NCI-H748 treated with DMSO at 0.1 percent for 48 hours (cell line): Measurements from ENCODE around the gene PHLDB3.
A peak's percentile ranks its signal among the peaks of the same experiment; 100 is the strongest.
"Not testable (repeated sequence)": the region's sequence is repeated elsewhere in the genome, so short reads cannot be mapped to it uniquely, and the experiment has no call there.

ENCODE experiments used
- DNase-seq: peaks from one replicate; lab custom pipeline; 2025; lab: John Stamatoyannopoulos, UW

The PHLDB3 gene

DNA sequence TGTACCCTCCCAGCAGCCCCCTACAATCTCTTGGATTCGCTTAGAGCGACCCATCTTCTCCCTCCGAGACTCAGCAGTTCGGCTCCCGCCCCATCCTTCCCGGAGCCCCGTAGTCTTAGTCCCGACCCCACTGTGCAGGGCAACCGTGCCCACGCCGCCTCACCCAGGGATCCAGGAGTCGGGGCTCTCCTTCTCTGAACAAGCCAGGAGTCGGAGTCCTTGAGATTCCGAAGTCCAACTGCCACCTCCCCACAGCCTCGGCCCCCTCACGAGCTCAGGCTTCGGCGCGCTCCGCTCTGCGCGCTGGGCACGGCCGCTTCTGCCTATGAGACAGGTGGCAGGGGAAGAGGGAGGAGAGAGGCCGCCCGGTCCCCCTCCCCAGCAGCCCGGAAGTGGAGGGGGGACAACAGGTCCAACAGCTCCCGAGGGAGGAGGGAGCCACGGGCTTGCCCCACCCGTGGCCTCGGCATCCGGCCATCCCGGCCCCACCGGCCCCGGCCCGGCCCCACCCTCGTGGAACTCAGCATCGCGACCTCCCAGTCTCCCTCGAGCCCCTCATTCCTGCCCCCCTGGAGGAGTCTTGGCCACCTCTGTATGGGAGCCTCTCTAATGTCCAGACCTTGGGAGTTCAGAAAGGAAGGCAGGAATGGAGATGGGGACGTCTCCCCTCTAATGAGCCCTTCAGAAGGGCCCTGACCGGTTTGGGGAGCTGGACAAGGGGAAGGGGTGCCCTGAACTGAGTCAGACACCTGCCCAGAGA is at the start of gene PHLDB3:
PHLDB3 (minus strand) TSS at position 321 of the 760 bp plus-strand sequence. CDS start 628 bp downstream, outside the sequence.
- DNase-seq: peak; percentile 49

DNA sequence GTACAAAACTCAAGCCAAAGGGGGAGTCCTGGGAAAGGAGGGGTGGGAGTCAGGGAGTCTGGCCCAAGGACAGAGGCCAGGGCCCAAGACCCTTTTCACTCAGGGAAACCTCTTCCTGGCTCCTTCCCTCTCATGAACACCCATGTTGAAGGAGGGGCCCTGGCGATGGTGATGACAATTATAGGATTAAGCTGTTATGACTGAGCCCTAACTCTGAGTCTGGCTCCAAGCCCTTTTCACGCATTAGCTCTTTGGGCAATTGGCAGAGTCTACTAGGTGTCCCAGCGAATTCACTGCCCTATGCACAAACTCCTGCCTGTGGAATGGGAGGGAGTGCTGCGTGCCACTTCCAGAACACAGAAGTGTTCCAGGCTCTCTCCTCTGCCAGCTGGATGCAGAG is 49.1 kb upstream of the PHLDB3 start:
- DNase-seq: no peak

DNA sequence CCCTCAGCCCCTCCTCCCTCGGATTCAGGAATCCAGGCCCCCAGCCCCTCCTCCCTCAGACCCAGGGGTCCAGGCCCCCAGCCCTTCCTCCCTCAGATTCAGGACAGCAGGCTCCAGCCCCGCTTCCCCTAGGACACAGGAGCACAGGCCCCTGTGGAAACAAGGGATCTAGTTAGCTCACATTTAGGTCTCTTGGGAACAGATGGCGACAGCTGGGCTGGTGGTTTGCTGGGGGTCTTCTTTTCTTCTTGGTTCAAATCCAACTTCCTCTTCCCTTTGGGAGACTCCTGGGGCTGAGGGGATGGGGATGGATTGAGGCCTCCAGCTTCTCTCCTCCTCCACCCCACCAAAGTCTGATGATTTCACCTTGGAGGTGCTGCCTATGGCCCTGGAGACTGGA is 48.1 kb upstream of the PHLDB3 start:
- no peak for DNase-seq

DNA sequence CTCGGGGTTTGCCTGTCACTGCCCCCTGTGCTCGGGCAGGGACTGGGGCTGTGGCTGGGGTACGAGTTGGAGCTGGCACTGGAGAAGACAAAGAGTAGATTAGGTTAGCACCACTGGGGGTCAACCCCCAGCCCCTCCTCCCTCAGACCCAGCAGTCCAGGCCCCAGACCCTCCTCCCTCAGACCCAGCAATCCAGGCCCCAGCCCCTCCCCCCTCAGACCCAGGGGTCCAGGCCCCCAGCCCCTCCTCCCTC is 47.6 kb upstream of the PHLDB3 start:
- DNase-seq: no peak

DNA sequence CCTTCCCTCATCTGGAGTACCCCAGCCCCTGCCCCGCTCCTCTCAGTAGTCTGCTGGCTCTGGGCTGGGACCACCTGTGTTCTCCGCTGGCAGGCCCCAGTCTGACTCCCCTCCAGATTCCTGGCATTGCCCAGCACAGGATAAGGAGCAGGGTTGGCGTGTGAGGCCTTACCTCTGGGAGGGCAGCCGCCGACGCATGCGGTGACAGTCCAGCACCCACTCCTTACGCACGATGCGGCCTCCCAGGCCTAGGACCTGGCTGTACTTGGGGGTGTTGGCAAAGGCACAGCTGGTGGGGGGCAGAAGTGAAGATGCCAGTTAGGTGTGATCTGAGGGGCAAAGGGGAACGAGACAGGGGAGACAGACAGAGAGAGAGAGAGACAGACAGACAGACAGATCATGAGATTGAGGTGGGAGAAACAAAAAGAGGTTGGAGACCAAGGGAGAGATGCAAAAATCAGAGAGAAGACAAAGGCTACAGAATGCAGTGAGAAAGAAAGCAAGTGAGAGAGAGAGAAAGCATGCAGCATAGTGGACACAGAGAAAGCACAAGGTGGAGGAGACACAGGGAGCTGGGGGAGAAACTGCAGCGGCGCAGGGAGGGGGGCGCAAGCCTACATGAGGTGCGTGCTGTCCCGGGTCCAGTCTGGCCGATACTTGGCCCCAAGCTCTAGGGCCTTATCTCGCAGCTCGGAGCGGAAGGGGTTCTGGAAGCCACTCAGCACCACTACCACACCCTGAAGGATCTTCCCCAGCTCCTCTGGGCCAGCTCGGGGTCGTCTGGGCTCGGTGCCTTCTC is 47.1 kb upstream of the PHLDB3 start:
- DNase-seq: no peak

DNA sequence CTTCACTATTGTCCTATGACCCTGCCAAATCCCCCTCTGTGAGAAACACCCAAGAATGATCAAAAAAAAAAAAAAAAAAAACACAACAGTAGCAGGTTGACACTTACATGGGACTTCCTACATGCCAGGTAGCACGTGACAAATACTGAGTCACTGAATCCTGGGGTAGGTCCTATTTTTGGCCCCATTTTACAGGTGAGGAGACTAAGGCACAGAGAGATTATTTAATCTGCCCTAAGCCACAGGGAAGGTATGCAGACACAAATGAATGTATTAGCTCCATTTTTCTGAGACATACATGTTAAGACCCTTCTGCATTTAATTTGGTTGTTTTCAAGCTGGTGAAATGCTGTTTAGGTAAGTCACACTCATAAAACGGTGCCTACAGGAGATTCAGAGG is 44.2 kb upstream of the PHLDB3 start:
- no peak for DNase-seq

DNA sequence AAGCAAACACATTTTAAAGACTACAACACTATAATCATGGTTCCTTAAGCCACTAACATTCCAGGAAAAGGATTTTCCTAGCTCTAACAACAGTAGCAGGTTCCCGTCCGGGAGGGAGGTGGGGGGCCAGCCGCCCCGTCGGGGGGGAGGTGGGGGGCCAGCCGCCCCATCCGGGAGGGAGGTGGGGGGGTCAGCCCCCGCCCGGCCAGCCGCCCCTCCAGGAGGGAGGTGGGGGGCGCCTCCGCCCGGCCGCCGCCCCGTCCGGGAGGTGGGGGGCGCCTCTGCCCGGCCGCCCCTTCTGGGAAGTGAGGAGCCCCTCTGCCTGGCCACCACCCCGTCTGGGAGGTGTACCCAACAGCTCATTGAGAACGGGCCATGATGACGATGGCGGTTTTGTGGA is 43.4 kb upstream of the PHLDB3 start:
- not testable (repeated sequence) for DNase-seq

DNA sequence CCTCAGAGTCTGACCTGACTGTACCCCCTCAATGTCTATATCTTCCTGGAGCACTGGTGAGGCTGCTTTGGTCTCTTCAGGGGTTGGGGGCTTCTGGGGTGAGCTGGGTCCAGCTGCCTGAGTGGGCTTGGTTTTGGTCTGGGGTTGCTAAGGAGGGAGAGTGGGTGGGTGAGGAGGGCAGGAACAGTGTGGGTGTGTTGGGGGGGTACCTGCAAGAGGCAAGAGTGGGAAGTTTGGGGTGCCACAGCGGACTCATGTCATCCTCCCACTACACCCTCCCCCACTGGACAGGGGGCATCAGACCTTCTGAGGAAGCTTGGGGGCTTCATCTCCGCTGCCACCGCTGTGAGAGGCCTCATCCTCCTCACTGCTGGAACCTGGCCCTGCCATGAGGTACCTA is 42.0 kb upstream of the PHLDB3 start:
- no peak for DNase-seq

DNA sequence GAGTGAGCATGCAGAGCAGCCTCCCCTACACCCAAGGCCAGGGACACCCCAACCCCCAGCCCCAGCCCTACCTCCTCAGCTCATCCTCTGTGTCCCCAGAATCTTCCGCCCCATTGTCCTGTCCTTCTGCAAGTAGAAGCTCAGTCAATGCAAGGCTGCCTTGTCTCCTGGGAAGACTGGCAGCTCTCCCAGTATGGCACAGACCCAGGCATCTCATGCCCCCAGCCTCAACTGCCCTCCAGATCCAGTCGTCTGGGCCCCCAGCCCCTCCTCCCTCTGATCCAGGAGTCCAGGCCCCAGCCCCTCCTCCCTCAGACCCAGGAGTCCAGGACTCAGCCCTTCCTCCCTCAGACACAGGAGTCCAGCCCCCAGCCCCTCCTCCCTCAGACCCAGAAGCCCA is 41.4 kb upstream of the PHLDB3 start:
- DNase-seq: no peak

DNA sequence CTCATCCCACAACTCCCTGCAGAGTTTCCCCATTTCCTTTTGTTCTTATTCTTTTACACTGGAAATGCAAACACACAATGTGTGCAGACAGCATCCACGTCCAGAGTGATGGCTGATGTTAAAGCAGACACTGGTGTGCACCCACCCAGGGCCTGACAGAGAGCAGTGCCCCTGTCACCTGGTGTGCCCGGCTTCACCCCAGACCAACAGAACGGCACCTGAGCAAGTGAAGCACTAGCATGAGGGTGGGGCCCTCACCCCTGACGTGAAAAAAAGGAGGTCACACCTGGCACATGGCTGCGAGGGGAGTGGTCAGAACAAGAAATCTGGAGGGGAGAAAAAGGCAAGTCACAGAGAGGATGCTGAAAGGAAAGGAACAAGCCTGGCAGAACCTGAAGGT is 40.7 kb upstream of the PHLDB3 start:
- DNase-seq: no peak

DNA sequence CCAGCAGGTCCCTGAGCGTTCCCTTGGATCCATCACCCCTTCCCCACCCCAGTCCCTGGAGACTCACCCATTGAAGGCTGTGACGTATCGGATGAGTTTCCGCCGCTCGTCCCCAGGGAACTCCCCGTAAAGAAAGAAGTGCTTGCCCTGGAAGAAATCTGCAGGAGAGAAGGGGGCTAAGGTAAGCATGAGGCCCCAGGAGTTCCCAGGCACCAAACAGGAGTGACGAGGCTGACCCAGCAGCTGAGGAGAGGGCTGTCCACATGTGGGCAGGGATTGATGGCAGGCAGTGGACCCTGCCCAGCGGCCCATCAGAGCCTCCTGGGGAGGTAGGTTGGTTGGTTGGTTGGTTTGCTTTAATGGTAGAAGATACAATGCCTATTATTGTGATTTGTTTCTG is 39.5 kb upstream of the PHLDB3 start:
- no peak for DNase-seq

DNA sequence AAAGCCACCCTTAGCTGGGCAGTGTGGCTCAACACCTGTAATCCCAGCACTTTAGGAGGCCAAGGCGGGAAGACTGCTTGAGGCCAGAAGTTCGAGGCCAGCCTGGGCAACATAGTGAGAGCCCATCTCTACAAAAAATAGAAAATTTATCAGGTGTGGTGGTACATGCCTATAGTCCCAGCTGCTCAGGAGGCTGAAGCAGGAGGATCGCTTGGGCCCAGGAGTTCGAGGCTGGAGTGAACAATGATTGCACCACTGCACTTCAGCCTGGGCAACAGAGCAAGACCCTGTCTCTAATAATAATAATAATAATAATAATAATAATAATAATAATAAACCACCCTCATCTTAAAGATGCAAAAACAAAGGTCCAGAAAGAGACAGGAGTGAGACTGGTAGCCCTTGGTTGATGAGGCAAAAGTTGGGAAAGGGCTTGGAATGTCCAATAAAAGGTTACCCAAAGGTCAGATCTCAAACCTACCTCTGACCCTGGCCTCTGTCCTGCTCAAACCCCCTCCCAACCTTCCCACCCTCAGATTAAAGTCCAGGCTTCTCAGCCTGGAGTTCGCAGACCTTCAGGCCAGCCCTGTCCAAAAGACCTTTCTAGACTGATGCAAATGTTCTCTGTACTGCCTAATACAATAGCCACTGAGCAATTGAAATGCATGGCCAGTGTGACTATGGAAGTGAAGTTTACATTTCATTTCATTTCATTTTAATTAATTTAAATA is 37.5 kb upstream of the PHLDB3 start:
- DNase-seq: no peak

DNA sequence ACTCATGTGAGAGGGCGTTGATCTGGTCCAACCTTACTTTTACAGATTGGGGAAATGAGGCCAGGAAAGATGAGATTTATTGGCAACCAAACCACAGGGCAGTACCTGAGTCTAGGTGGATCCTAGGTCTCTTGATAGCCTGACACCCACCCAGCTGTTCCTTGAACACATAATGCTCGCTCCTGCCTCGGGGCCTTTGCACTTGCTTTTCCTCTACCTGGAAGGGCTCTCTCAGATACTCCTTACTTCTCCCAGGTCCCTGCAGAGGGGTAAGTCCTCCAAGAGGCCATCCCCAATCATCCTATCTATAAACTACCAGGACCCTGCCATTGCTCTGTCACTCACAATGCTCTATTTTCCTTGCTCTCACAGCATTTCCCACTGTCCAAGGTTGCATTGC is 35.8 kb upstream of the PHLDB3 start:
- DNase-seq: no peak

DNA sequence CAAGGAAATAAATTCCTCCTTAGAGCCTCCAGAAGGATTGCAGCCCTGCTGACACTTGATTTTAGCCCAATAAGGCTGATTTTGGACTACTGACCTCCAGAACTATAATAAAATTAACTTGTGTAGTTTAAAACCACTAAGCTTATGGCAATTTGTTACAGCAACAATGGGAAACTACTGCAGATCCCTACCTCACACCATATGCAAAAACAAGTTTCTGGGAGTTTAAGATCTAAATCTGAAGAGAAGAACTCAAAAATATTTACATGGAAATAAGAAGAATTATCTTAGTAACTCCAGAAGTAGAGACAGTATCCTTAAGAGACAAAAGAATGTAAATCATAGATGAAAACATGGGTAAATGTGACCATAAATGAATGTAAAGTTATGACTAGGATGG is 34.4 kb upstream of the PHLDB3 start:
- DNase-seq: no peak

DNA sequence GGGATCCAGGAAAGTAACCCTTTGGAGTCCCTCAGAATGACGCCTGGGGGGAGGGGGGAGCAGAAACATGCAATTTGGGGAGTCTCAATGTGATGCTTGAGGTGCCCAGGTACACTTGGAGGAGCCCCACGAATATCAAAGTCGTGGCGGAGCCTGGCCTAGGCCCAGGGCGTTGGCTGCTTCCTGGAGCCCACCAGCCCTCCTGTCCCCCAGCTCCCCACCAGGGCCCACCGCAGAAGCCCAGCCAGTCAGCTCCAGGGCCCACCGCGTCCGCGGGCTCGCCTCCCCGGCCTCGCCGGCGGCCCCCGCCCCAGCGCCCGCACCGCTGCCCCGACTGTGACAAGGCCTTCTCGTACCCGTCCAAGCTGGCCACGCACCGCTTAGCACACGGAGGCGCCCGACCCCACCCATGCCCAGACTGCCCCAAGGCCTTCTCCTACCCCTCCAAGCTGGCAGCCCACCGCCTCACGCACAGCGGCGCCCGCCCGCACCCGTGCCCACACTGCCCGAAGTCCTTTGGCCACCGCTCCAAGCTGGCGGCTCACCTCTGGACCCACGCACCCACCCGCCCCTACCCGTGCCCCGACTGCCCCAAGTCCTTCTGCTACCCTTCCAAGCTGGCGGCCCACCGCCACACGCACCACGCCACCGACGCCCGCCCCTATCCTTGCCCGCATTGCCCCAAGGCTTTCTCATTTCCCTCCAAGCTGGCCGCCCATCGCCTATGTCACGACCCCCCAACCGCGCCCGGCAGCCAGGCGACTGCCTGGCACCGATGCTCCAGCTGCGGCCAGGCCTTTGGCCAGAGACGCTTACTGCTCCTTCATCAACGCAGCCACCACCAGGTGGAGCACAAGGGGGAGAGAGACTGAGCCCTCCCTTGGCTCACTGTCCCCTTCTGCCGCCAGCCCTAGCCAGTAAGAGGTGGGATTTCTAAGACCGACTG is 30.5 kb upstream of the PHLDB3 start:
- no peak for DNase-seq

DNA sequence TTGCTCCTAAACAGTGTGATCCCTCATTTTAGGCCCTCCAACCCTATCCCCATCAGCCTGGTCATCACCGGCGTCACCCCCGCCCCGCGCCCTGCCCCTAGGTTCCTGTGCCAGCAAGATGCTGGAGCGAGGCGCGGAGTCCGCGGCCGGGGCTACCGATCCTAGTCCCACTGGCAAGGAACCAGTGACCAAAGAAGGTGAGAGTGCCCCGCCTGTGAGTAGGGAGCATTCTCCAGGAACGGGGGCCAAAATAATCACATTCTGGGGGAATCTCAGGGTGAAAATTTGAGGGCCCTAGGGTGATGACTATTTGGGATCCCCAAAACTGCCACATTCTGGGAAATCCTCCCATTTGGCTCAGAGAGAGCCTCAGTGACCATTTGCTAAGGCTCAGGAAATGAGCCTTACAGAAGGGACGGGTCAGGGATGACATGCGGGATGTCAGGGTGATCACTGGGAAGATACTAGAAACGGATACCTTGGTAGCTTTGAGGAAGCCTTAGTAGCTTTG is 29.8 kb upstream of the PHLDB3 start:
- no peak for DNase-seq

DNA sequence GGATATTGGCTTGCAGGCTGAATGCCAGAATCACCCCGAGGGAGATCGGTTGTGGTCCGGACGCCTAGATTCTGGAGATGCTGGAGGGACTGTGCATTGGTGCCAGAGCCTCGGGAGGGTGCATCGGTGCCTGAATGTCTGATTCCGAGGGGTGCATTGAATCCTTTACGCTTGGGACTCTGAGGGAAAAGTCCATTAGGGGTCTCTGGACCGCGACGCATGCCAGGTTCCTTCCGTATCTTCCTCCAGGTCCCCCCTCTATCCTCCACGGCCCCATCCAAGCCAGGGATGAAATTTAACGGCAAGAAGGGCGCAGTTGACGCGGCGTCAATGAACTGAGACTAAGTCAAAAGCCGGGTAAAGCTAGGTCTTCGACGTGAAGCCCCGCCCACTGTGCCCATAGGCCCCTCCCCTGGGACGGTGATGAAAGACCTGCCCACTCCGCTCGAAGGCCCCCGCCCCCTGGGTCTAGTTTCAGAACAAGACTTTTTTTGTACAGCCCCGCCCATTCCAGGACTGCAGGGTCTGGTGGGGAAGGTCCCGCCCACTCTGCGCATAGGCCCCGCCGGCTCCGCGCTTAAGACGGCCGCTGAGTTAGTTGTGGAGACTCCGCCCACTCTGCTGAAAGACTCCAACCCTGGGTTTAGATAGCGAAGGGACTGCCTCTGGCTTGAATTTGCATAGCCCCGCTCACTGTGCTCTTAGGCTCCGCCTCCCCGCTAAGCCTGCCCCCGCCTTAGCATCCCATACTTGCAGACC is 29.2 kb upstream of the PHLDB3 start:
- DNase-seq: peak; percentile 99

DNA sequence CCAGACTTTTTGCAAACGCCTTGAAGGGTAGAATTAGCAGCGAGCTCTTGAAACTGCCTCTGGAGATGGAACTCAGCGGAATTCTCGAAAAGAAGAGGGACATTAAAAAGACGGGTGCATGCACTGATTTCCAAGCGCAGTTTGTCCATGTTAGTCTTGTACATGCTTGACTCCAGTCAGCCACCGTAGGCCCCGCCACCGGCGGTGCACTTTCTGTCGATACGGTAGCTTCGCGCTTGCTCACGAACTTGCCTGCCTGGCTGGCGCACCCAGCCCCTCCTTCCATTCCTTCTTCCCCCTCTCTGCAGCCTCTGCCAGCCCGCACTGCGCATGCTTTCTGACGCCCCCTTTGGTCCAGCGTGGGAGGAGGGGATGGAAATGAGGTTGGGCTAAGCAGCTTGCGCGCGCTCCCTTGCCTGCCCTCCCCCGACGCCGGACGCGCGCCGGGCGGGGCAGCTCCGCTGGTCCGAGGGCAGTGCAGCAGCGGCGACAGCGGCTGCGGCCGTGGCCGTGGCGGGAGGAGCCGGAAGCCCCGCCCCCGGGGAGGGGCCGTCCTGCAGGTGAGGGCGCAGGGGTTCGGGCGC is 28.5 kb upstream of the PHLDB3 start, which contains the start of gene ZNF575:
ZNF575 (plus strand) TSS at position 227 of the 584 bp plus-strand sequence. CDS start 1,235 bp downstream, outside the sequence.
- peak; percentile 98 for DNase-seq

DNA sequence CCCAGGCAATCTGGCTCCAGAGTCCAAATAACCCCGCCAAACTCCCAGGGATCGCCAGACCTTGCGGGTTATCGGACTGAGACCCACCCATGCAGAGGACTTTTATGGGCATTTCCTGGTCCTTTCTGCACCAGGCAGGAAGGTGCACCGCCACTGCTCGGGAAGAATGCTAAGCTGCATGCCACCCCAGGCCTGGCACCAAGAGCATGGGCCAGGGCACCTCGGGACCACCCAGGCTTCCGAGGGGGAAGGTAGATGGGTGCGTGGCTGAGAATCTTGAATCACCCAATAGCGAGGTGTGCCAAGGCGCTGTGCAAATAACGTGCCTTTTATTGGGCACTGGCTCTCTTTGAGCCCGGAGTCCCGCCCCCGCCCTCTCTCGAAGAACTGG is 28.0 kb upstream of the PHLDB3 start:
- peak; percentile 65 for DNase-seq

DNA sequence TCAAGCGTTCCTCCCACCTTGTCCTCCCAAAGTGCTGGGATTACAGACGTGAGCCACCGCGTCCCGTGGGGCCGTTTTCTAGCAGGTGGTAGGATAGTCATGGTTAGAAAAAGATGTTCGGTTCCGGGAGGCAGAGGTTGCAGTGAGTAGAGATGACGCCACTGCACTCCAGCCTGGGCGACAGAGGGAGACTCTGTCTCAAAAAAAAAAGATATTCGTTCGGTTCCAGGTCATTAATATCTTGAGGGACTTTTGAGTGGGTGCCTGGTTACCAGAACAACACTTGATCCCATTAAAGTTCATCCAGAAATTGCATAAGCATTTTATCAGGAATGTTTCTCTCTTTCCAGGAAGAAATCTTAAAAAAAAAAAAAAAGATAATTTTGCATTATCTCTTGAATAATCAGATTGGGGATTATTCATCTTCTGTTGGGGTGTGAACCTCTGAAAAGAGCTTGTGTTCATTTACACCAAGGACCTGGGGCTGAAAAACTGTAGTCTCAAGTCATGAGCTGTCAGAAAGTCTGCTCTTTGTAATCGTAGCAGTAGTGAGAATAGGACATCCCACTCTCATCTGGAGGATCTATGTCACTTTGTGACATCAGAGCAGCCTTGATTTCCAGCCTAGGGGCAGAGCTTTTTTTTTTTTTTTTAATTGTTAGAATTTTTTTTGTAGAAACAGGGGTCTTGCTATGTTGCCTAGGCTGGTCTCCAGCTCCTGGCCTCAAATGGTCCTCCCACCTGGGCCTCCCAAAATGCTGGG is 23.5 kb upstream of the PHLDB3 start:
- DNase-seq: peak; percentile 8
